IPS-20b (cell line): ENCODE measurements around the gene TPRG1L.

ENCODE experiments used
- H3K27ac ChIP-seq: one replicate; pipeline ENCODE4 v1.5.1; 2013; ENCODE audit warnings: low read length
- H3K27me3 ChIP-seq: 2 replicates; pipeline ENCODE4 v1.6.1; 2013; ENCODE audit warnings: mild to moderate bottlenecking, low read length, inconsistent platforms; ENCODE audit not compliant: insufficient read depth
- H3K36me3 ChIP-seq: 2 replicates; pipeline ENCODE4 v1.6.1; 2013; ENCODE audit warnings: low read depth, mild to moderate bottlenecking, inconsistent platforms, low read length, moderate library complexity; ENCODE audit not compliant: insufficient read depth
- H3K4me1 ChIP-seq: 2 replicates; pipeline ENCODE4 v1.6.1; 2013; ENCODE audit warnings: mild to moderate bottlenecking, control low read depth, inconsistent platforms, low read length, moderate library complexity; ENCODE audit not compliant: insufficient read depth
- H3K4me3 ChIP-seq: 2 replicates; pipeline ENCODE4 v1.5.1; 2013; ENCODE audit warnings: mild to moderate bottlenecking, low read length, inconsistent platforms
- H3K9ac ChIP-seq: 2 replicates; pipeline ENCODE4 v1.6.1; 2013; ENCODE audit warnings: low read depth, mild to moderate bottlenecking, inconsistent platforms, low read length, moderate library complexity
- H3K9me3 ChIP-seq: 2 replicates; pipeline ENCODE4 v1.6.1; 2013; ENCODE audit warnings: mild to moderate bottlenecking, low read depth, low read length, inconsistent platforms; ENCODE audit not compliant: insufficient read depth

The TPRG1L gene

GRCh38 chr1:3632716-3633343 lies 8.0 kb downstream of the TPRG1L start:
- Histone ChIP-seq H3K9ac (no peak overlapping the region), H3K27ac (no peak overlapping the region), H3K27me3 (no peaks in the 10 kb centered on the region), H3K4me1 (0 out of 2 replicates have a peak, but pooled peaks cover 4% of the 10 kb centered on the region), H3K9me3 (no peaks in the 10 kb centered on the region), H3K36me3 (peaks cover 71% of the 10 kb centered on the region), H3K4me3 (no peak overlapping the region)

DNA sequence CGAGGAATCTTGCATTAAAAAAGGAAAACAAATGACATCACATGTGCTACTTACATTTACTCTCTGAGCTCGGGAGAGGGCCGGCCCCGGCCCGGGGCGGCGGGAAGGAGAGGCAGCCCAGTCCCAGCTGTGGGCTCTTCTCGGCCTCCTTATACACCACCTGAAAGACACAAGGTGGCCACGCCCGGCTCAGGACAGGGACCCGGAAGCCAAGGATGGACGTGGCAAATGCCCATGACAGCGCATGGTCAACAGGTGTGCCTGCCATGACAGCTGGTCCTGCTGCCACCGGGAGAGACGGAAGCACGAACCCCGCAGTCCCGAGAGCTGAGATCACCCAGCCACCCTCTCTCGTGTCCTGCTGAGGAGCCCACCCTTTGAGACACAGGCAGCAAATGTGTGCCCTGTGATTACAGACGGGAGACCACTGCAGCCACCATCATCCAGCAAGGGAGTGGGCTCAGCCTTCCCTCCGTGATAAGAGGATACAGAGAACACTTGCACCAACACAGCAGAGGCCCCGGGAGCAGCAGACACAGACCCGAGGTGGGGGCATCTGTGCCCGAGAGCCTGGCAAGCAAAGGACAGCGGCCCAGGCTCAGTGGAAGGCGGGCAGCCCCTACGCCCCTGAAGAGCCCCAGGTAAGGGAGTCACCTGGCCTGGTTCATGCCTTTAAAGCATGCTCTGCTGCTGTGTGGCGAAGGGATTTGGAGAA lies 8.7 kb downstream of the TPRG1L start:
- Histone ChIP-seq H3K4me3 (no peak overlapping the region), H3K27me3 (no peaks in the 10 kb centered on the region), H3K36me3 (peaks cover 71% of the 10 kb centered on the region), H3K4me1 (0 out of 2 replicates have a peak, but pooled peaks cover 4% of the 10 kb centered on the region), H3K27ac (no peak overlapping the region), H3K9me3 (no peaks in the 10 kb centered on the region), H3K9ac (no peak overlapping the region)

DNA sequence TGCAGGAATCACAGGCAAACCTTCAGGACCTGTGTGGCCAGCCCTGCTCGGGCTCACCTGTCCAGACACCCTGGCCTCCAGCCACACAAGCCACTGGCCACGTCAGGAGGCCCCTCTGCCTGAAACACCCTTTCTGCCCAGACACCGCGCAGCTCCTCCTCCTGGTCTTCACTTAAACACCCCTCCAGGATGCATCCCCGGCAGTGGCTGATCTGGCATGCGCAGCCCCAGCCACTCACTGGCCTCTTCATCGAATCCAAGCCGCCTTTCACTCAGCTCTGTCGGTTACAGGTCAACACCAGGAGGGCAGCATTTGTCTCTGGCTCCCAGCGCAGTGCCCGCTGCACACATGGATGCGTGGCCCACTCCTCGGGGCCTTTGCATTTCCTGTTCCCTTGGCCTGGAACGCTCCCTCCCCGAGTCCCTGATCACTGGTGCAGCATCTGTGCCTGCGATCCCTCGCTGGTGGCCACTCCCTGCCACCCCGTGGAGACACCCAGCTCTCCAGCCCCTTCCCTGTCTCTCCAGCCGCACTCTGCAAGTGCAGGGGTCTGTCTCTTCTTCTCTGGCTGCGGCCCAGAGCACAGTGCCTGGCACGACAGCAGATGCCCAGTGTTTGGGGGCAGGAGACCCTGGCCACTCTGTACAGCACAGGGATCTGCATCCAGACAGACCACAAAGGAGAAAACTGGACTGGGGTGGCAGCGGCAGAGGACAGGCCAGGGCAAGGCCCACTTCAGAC lies 9.4 kb downstream of the TPRG1L start:
- H3K36me3 ChIP-seq = peaks cover 70% of the 10 kb centered on the region

DNA sequence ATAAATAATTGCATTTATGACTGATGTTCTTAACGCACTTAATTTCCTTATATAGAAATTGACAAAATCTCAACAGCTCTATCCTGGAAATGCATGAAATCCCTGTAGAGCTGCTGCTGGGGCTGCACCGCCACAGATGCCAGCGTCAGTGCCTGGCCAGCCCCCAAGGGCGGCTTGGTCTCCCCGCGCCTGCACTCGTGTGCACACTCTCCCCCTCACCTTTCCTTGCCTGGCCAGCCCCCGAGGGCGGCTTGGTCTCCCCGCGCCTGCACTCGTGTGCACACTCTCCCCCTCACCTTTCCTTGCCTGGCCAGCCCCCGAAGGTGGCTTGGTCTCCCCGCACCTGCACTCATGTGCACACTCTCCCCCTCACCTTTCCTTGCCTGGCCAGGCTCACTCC lies 11.3 kb downstream of the TPRG1L start:
- H3K36me3 ChIP-seq = peaks cover 58% of the 10 kb centered on the region
- no peaks in the 10 kb centered on the region for H3K9me3 ChIP-seq
- H3K4me1 ChIP-seq = 0 out of 2 replicates have a peak, but pooled peaks cover 4% of the 10 kb centered on the region
- no peak overlapping the region for H3K9ac ChIP-seq
- no peak overlapping the region for H3K4me3 ChIP-seq
- H3K27ac ChIP-seq = no peak overlapping the region
- no peaks in the 10 kb centered on the region for H3K27me3 ChIP-seq

More for the DNA sequence above, 9.4 kb downstream of the TPRG1L start:
- Histone ChIP-seq H3K9me3 (no peaks in the 10 kb centered on the region), H3K4me3 (no peak overlapping the region), H3K27me3 (no peaks in the 10 kb centered on the region), H3K9ac (no peak overlapping the region), H3K27ac (no peak overlapping the region), H3K4me1 (0 out of 2 replicates have a peak, but pooled peaks cover 4% of the 10 kb centered on the region)

DNA sequence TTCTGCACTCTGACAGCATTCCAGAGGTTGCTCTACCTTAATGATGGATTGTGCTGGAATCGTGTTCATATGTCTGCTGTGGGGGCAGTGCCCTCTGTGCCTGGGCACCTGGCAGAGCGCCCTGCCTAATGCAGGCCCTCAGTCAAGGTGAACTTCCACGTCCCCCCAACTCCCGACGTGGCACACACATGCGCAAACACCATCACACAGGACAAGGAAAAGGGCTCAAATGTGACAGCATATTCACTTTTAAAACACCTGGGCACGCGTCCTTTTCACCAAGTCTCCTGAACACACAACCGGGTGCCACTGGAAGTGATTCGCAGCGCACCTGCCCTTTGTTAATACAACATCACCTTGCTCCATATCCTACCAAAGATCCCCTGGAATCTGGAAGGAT lies 11.7 kb downstream of the TPRG1L start:
- Histone ChIP-seq H3K36me3 (peaks cover 58% of the 10 kb centered on the region), H3K27ac (no peak overlapping the region), H3K4me3 (no peak overlapping the region), H3K27me3 (no peaks in the 10 kb centered on the region), H3K9ac (no peak overlapping the region), H3K4me1 (0 out of 2 replicates have a peak, but pooled peaks cover 4% of the 10 kb centered on the region), H3K9me3 (no peaks in the 10 kb centered on the region)

- Histone ChIP-seq H3K36me3 (peaks cover 52% of the 10 kb centered on the region), H3K4me3 (no peak overlapping the region), H3K9me3 (no peaks in the 10 kb centered on the region), H3K9ac (no peak overlapping the region), H3K27me3 (no peaks in the 10 kb centered on the region), H3K27ac (no peak overlapping the region), H3K4me1 (no peaks in the 10 kb centered on the region)
Measured at GRCh38 chr1:3638027-3638426, 13.2 kb downstream of the TPRG1L start.

DNA sequence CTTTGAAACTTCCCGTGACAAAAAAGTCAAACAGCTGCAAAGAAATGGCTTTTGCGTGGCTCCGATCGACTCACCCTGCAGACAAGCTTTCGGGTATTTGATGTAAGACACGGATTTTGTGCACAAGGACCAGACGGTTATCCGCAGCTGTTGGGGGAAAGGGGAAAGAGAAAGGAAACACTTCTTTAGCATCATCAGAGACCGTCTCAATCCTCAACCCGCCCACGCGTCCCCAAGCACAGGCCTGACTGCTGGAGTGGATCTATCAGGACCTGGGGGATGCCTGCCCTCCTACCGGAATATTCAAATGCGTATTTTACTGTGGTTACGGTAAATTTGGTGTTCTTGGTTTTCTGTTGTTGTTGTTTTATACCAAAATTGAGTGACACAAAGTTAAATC lies 13.9 kb downstream of the TPRG1L start:
- Histone ChIP-seq H3K4me1 (no peaks in the 10 kb centered on the region), H3K27ac (no peak overlapping the region), H3K36me3 (peaks cover 50% of the 10 kb centered on the region), H3K4me3 (no peak overlapping the region), H3K9me3 (no peaks in the 10 kb centered on the region), H3K27me3 (no peaks in the 10 kb centered on the region), H3K9ac (no peak overlapping the region)

GRCh38 chr1:3639397-3639911 lies 14.6 kb downstream of the TPRG1L start:
- Histone ChIP-seq H3K9me3 (no peaks in the 10 kb centered on the region), H3K27ac (no peak overlapping the region), H3K9ac (no peak overlapping the region), H3K4me1 (no peaks in the 10 kb centered on the region), H3K36me3 (peaks cover 44% of the 10 kb centered on the region), H3K27me3 (no peaks in the 10 kb centered on the region), H3K4me3 (no peak overlapping the region)

GRCh38 chr1:3640121-3640837 lies 15.5 kb downstream of the TPRG1L start:
- no peaks in the 10 kb centered on the region for H3K27me3 ChIP-seq
- H3K9ac ChIP-seq = no peak overlapping the region
- H3K36me3 ChIP-seq = peaks cover 40% of the 10 kb centered on the region
- H3K4me3 ChIP-seq = no peak overlapping the region
- no peaks in the 10 kb centered on the region for H3K9me3 ChIP-seq
- H3K27ac ChIP-seq = no peak overlapping the region
- H3K4me1 ChIP-seq = no peaks in the 10 kb centered on the region

- Histone ChIP-seq H3K4me1 (no peaks in the 10 kb centered on the region), H3K9ac (no peak overlapping the region), H3K27ac (no peak overlapping the region), H3K36me3 (peaks cover 35% of the 10 kb centered on the region), H3K4me3 (no peak overlapping the region), H3K9me3 (no peaks in the 10 kb centered on the region), H3K27me3 (no peaks in the 10 kb centered on the region)
Measured at GRCh38 chr1:3641046-3641760, 16.4 kb downstream of the TPRG1L start.

DNA sequence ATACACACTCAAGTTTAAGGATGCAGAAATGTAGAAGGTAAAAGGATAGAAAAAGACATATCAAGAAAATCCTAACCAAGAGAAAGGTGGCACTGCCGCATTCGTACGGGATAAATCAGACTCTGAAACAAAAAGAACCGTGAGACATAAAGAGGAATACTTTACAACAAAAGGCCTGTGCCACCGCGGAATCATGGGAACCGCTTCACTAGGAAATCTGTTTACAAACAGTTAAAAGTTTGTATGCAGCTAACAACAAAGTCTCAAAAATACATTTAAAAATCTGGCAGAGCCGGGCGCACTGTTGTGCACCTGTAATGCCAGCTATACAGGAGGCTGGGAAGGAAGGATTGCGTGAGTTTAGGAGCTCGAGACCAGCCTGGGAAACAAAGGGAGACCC lies 17.0 kb downstream of the TPRG1L start:
- H3K9ac ChIP-seq = no peak overlapping the region
- H3K36me3 ChIP-seq = peaks cover 35% of the 10 kb centered on the region
- no peaks in the 10 kb centered on the region for H3K9me3 ChIP-seq
- no peaks in the 10 kb centered on the region for H3K4me1 ChIP-seq
- H3K4me3 ChIP-seq = no peak overlapping the region
- no peaks in the 10 kb centered on the region for H3K27me3 ChIP-seq
- H3K27ac ChIP-seq = no peak overlapping the region
